H1 (cell line): Measurements from ENCODE around the gene DOCK9. TPM values are rescaled to one million over a fixed set of nuclear protein-coding genes. Genes with fewer than 3 reads are reported as not detected.

Experiments
- EP300 ChIP-seq, 2 experiments: IDR thresholded peaks; 1 replicate in 1 of 2; 2 replicates in 1 of 2; pipeline ENCODE4 v1.6.1; 2011 to 2012; ENCODE audit warnings: low read depth in 2 of 2, low read length in 2 of 2, mild to moderate bottlenecking in 2 of 2, borderline replicate concordance in 1 of 2, inconsistent platforms in 1 of 2, moderate library complexity in 1 of 2
- KDM4A ChIP-seq: IDR thresholded peaks from one replicate; pipeline ENCODE4 v1.7.1; 2012; ENCODE audit warnings: low read depth, mild to moderate bottlenecking, moderate library complexity, low read length, inconsistent platforms; ENCODE audit not compliant: severe bottlenecking
- SUZ12 ChIP-seq: fragments of 200-600 bp; sonication (generic); IDR thresholded peaks from 2 replicates; pipeline ENCODE4 v1.6.1; 2012; ENCODE audit warnings: mild to moderate bottlenecking, inconsistent platforms, low read length, moderate library complexity, mixed read lengths
- polyA plus RNA-seq, 7 experiments: library from polyadenylated mRNA; depleted of rRNA in 3 of 7; stranded (reverse) in 5 of 7; unstranded in 2 of 7; fragments of >200 nt in 5 of 7; fragments of 200-250 nt in 2 of 7; gene quantifications; 1 replicate in 5 of 7; 2 replicates in 1 of 7; 4 replicates in 1 of 7; pipeline versions ENCODE4 v1.2.1 to v1.2.3, GENCODE V29; 2011 to 2013; ENCODE audit warnings: missing spikeins in 2 of 7, mixed read lengths in 2 of 7
- total RNA-seq: library from RNA; stranded (reverse); fragmentation: NEBNext Ultra II Directional; extraction: Animal tissue kit (Norgen Biotek cat#: 25700); gene quantifications from 2 replicates; pipeline ENCODE4 v1.2.1, GENCODE V29; 2021
- TF ChIP-seq, protein P1 (sequence below): IDR thresholded peaks from 2 replicates; pipeline ENCODE4 v1.6.1; 2012; ENCODE audit warnings: low read length, inconsistent platforms

DOCK9 gene
- total and polyA plus RNA-seq, 2 of the 8 experiments (the other 6 are each of a cell fraction or from before 2014, with no cell fraction given) = 21.6 to 31.5 TPM

DNA sequence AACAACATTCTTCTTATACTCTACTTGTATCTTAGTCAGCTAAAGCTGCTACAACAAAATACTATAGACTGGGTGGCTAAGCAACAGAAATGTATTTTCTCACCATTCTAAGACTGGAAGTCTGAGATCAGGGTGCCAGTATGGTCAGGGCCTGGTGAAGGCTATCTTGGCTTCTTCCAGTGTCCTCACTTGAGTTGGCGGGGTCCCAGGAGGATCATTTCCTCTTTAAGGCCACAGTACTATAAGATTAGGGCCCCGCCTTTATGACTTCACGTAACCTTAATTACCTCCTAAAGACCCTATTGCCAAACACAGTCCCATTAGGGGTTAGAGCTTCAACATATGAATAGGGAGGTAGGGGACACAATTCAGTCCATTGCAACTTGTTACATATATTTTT, 30.7 kb upstream of the DOCK9 start (continued):
- TF ChIP-seq EP300 (IDR thresholded peaks at IDR 0.05; ENCODE audit: borderline replicate concordance in 1 of 2, low read depth in 2 of 2, low read length in 2 of 2) = no peak
- no peak for TF ChIP-seq KDM4A
- no peak for TF ChIP-seq SUZ12
- TF ChIP-seq, protein P1, sequence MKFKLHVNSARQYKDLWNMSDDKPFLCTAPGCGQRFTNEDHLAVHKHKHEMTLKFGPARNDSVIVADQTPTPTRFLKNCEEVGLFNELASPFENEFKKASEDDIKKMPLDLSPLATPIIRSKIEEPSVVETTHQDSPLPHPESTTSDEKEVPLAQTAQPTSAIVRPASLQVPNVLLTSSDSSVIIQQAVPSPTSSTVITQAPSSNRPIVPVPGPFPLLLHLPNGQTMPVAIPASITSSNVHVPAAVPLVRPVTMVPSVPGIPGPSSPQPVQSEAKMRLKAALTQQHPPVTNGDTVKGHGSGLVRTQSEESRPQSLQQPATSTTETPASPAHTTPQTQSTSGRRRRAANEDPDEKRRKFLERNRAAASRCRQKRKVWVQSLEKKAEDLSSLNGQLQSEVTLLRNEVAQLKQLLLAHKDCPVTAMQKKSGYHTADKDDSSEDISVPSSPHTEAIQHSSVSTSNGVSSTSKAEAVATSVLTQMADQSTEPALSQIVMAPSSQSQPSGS = no peak
